ENCODE results near the gene ZFYVE9.

DNA sequence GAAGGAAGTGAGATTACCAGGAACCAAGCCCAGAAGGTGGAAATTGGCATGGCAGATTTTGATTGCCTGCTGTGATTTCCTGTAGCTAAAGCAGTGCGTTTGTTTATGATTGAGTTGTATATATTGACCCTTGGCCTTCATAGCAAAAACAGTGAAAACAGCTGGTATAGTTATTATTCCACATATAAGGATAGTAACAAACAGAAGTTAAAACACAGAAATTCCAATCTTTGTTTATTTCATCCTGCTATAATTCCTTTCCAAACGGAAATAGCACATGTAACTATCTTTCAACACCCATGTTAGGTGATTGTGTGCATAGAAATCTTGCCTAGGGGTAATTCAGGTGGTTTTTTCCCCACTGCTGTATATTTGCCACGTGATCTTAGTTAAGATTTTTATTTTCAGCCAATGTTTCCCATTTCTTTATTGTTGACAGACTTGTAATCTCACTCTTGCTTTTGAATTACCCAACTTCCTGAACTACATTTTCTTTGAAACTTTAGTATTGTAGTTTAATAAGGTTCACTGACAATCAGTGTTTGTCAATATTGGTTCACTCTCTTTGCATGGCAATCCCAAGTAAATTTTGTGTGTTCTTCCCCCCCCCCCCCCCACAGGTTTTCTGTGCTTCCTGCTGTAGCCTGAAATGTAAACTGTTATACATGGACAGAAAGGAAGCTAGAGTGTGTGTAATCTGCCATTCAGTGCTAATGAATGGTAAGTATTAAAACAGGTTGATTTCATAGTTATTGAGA, 121.4 kb downstream of the ZFYVE9 start:
- TF ChIP-seq, protein P1, sequence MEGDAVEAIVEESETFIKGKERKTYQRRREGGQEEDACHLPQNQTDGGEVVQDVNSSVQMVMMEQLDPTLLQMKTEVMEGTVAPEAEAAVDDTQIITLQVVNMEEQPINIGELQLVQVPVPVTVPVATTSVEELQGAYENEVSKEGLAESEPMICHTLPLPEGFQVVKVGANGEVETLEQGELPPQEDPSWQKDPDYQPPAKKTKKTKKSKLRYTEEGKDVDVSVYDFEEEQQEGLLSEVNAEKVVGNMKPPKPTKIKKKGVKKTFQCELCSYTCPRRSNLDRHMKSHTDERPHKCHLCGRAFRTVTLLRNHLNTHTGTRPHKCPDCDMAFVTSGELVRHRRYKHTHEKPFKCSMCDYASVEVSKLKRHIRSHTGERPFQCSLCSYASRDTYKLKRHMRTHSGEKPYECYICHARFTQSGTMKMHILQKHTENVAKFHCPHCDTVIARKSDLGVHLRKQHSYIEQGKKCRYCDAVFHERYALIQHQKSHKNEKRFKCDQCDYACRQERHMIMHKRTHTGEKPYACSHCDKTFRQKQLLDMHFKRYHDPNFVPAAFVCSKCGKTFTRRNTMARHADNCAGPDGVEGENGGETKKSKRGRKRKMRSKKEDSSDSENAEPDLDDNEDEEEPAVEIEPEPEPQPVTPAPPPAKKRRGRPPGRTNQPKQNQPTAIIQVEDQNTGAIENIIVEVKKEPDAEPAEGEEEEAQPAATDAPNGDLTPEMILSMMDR (IDR thresholded peaks at IDR 0.05), result no peak
- no peak for TF ChIP-seq ZFX (IDR thresholded peaks at IDR 0.05; ENCODE audit: borderline replicate concordance)

Data from 22Rv1 (cell line).